Measurements from ENCODE around the gene EFCAB6.
A peak's percentile ranks its signal among the peaks of the same experiment; 100 is the strongest.

Gene EFCAB6

GRCh38 chr22:43812149-43812842 is at the start of gene EFCAB6:
Gene EFCAB6, minus strand, starts transcription at chr22:43812305. Its CDS starts 29,987 bp downstream, at chr22:43782318.
- peak; percentile 87 for DNase-seq (ENCODE audit: low read depth)

GRCh38 chr22:43861529-43861928 is 49.4 kb upstream of the EFCAB6 start:
- DNase-seq (ENCODE audit: low read depth): no peak

- no peak for DNase-seq (ENCODE audit: low read depth)
Observed at GRCh38 chr22:43860831-43861230, 48.7 kb upstream of the EFCAB6 start.

GRCh38 chr22:43860126-43860525 is 48.0 kb upstream of the EFCAB6 start:
- no peak for DNase-seq (ENCODE audit: low read depth)

- DNase-seq (ENCODE audit: low read depth): no peak
Observed at GRCh38 chr22:43859621-43860020, 47.5 kb upstream of the EFCAB6 start.

- no peak for DNase-seq (ENCODE audit: low read depth)
Observed at GRCh38 chr22:43859176-43859575, 47.1 kb upstream of the EFCAB6 start.

GRCh38 chr22:43858156-43858895 is 46.2 kb upstream of the EFCAB6 start:
- DNase-seq (ENCODE audit: low read depth): no peak

- no peak for DNase-seq (ENCODE audit: low read depth)
Observed at GRCh38 chr22:43857367-43857766, 45.3 kb upstream of the EFCAB6 start.

GRCh38 chr22:43855431-43855830 is 43.3 kb upstream of the EFCAB6 start:
- DNase-seq (ENCODE audit: low read depth): no peak

- no peak for DNase-seq (ENCODE audit: low read depth)
Observed at GRCh38 chr22:43854786-43855271, 42.7 kb upstream of the EFCAB6 start.

- no peak for DNase-seq (ENCODE audit: low read depth)
Observed at GRCh38 chr22:43854121-43854785, 42.1 kb upstream of the EFCAB6 start.

GRCh38 chr22:43853328-43853931 is 41.3 kb upstream of the EFCAB6 start:
- DNase-seq (ENCODE audit: low read depth): no peak

GRCh38 chr22:43852573-43853327 is 40.6 kb upstream of the EFCAB6 start:
- DNase-seq (ENCODE audit: low read depth): no peak

- no peak for DNase-seq (ENCODE audit: low read depth)
Observed at GRCh38 chr22:43851979-43852307, 39.8 kb upstream of the EFCAB6 start.

GRCh38 chr22:43851058-43851978 is 39.2 kb upstream of the EFCAB6 start:
- DNase-seq (ENCODE audit: low read depth): no peak

GRCh38 chr22:43850529-43850928 is 38.4 kb upstream of the EFCAB6 start:
- no peak for DNase-seq (ENCODE audit: low read depth)

GRCh38 chr22:43849731-43850130 is 37.6 kb upstream of the EFCAB6 start:
- no peak for DNase-seq (ENCODE audit: low read depth)

- no peak for DNase-seq (ENCODE audit: low read depth)
Observed at GRCh38 chr22:43848366-43849171, 36.5 kb upstream of the EFCAB6 start.

- no peak for DNase-seq (ENCODE audit: low read depth)
Observed at GRCh38 chr22:43847376-43848289, 35.5 kb upstream of the EFCAB6 start.

Measured in fibroblast of the conjunctiva (primary cell).